HepG2 (cell line): Measurements from ENCODE around the gene SLC5A5. TPM values are rescaled to one million over a fixed set of nuclear protein-coding genes. Genes with fewer than 3 reads are reported as not detected.
A peak's percentile ranks its signal among the peaks of the same experiment; 100 is the strongest.

Experiments
- AHR ChIP-seq: IDR thresholded peaks from 2 replicates; pipeline ENCODE4 v1.6.1; 2018; ENCODE audit warnings: missing genetic modification reagents, missing compliant biosample characterization
- DDIT3 ChIP-seq: sonication (generic); formaldehyde crosslinking; IDR thresholded peaks from 2 replicates; pipeline ENCODE4 v1.4.0; 2020; ENCODE audit warnings: mild to moderate bottlenecking, missing genetic modification reagents
- EP300 ChIP-seq, 3 experiments: sonication (generic) in 1 of 3; formaldehyde crosslinking in 1 of 3; IDR thresholded peaks; 2 replicates each; pipeline versions ENCODE4 v1.5.1 to v1.6.1; 2011 to 2020; ENCODE audit warnings: low read depth in 2 of 3, low read length in 2 of 3, borderline replicate concordance in 1 of 3, improper control_type of control experiment in 1 of 3, mild to moderate bottlenecking in 1 of 3, missing genetic modification reagents in 1 of 3, moderate library complexity in 1 of 3
- GATAD1 ChIP-seq: IDR thresholded peaks from 2 replicates; pipeline ENCODE4 v1.6.1; 2016; ENCODE audit warnings: missing genetic modification reagents, missing compliant biosample characterization
- KMT2B ChIP-seq: IDR thresholded peaks from 2 replicates; pipeline ENCODE4 v1.6.1; 2016; ENCODE audit warnings: missing genetic modification reagents, missing compliant biosample characterization
- MED13 ChIP-seq: sonication (generic); formaldehyde crosslinking; IDR thresholded peaks from 2 replicates; pipeline ENCODE4 v1.5.0; 2020; ENCODE audit warnings: missing genetic modification reagents
- MEF2D ChIP-seq: sonication (generic); formaldehyde crosslinking; IDR thresholded peaks from 2 replicates; pipeline ENCODE4 v1.5.1; 2020; ENCODE audit warnings: mild to moderate bottlenecking, missing genetic modification reagents
- MEIS1 ChIP-seq: sonication (generic); formaldehyde crosslinking; IDR thresholded peaks from 2 replicates; pipeline ENCODE4 v1.9.0; 2021; ENCODE audit warnings: mild to moderate bottlenecking, missing genetic modification reagents, moderate library complexity, borderline replicate concordance
- MXI1 ChIP-seq: IDR thresholded peaks from 3 replicates; pipeline ENCODE4 v1.6.1; 2012; ENCODE audit warnings: low read depth, low read length, inconsistent platforms, borderline replicate concordance
- PHF8 ChIP-seq: sonication (generic); formaldehyde crosslinking; IDR thresholded peaks from 2 replicates; pipeline ENCODE4 v1.5.0; 2020; ENCODE audit warnings: missing genetic modification reagents
- POLR2A ChIP-seq, 2 experiments: IDR thresholded peaks; 2 replicates each; pipeline ENCODE4 v1.6.1; 2011; ENCODE audit warnings: low read depth in 2 of 2, low read length in 2 of 2, mild to moderate bottlenecking in 1 of 2, moderate library complexity in 1 of 2; ENCODE audit not compliant: insufficient read depth in 1 of 2
- SSRP1 ChIP-seq: IDR thresholded peaks from 2 replicates; pipeline ENCODE4 v1.6.1; 2016; ENCODE audit warnings: control low read depth
- ZFP1 ChIP-seq: IDR thresholded peaks from 2 replicates; pipeline ENCODE4 v1.6.1; 2016
- ZNF234 ChIP-seq: sonication (generic); formaldehyde crosslinking; conservative IDR thresholded peaks from 2 replicates; pipeline ENCODE4 v1.5.1; 2020; ENCODE audit warnings: mild to moderate bottlenecking, missing genetic modification reagents
- ZNF256 ChIP-seq: sonication (generic); formaldehyde crosslinking; conservative IDR thresholded peaks from 2 replicates; pipeline ENCODE4 v1.4.0; 2020; ENCODE audit warnings: missing genetic modification reagents
- ZNF414 ChIP-seq: sonication (generic); formaldehyde crosslinking; IDR thresholded peaks from 2 replicates; pipeline ENCODE4 v1.5.0; 2020; ENCODE audit warnings: missing genetic modification reagents
- ZNF629 ChIP-seq: sonication (generic); formaldehyde crosslinking; conservative IDR thresholded peaks from 2 replicates; pipeline ENCODE4 v1.5.0; 2020; ENCODE audit warnings: missing genetic modification reagents
- polyA plus RNA-seq, 8 experiments: library from polyadenylated mRNA; depleted of rRNA in 3 of 8; stranded (reverse) in 7 of 8; unstranded in 1 of 8; fragments of >200 nt; fragmentation: Illumina TruSeq in 4 of 8; extraction: Trizol in 4 of 8; gene quantifications; 2 replicates each; pipeline versions ENCODE4 v1.2.1 to v1.2.3, GENCODE V29; 2011 to 2016; ENCODE audit warnings: low read depth in 4 of 8, missing spikeins in 1 of 8, mixed read lengths in 1 of 8; ENCODE audit not compliant: insufficient read depth in 1 of 8
- total RNA-seq, 5 experiments: library from RNA; depleted of rRNA; stranded (reverse); fragments of >200 nt; fragmentation: Illumina TruSeq; extraction: Trizol; gene quantifications; 2 replicates each; pipeline ENCODE4 v1.2.3, GENCODE V29; 2016; ENCODE audit warnings: low read depth in 1 of 5
- TF ChIP-seq, protein P1 (sequence below): sonication (generic); formaldehyde crosslinking; IDR thresholded peaks from 2 replicates; pipeline ENCODE4 v1.4.0; 2020; ENCODE audit warnings: mild to moderate bottlenecking, missing genetic modification reagents
- TF ChIP-seq, protein P2 (sequence below): sonication (generic); formaldehyde crosslinking; IDR thresholded peaks from 2 replicates; pipeline ENCODE4 v1.4.0; 2020; ENCODE audit warnings: missing genetic modification reagents

The SLC5A5 gene
- total and polyA plus RNA-seq, 2 of the 13 experiments (the other 11 are each of a cell fraction or from before 2014, with no cell fraction given) = not detected

DNA sequence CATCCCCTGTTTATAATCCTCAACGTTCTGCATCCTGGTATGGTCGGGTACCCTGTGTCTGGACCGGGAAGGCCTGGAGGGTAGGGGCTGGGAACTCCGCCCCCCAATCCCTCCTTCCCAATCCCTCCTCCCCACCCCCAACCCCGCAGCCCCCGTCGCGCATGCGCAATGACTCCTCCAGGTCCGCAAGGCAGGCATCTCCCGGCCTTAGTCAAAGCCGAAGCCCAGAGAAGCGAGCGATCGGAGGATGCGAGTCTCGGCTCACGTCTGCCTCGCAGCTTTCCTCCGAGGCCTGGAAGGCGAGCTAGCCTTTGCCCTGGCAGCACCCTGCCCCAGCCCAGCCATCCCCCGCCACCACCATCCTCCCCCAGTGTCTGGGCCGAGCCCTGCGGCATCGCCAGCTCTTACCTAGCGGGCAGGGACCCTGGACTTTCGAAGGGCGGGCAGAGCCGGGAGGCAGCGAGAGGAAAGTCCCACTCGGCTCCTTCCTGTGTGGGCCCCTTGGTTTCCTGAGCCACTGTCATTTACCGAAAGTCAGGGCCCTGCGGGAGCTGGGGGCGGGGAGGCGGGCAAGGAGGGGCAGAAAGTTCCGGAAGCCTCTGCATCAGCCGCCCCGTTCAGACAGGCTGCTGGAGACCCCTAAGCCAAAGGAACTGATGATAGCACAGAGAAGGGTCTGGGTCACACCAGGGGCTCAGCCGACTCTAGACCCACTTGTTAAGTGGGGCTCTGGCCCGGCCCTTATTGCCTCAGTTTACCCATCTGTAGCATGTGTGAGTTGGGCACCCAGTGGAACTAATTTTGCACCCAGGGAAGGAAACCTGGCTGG lies 24.0 kb upstream of the SLC5A5 start, which contains the start of gene JAK3 (continued):
- TF ChIP-seq GATAD1 (CRISPR knock-in tag) (peak; percentile 54; the same call in 1 of the 2 replicates), AHR (CRISPR knock-in tag) (no peak), PHF8 (CRISPR knock-in tag) (peak; percentile 66), EP300 (IDR thresholded peaks at IDR 0.05; ENCODE audit: low read depth in 2 of 2, low read length in 2 of 2) (0 out of 4 replicates have a peak, but pooled peaks of 1 of the 2 experiments have one; percentile 48), EP300 (CRISPR knock-in tag; IDR thresholded peaks at IDR 0.05; ENCODE audit: borderline replicate concordance) (peak; percentile 65; the same call in 1 of the 2 replicates), MXI1 (0 out of 3 replicates have a peak, but pooled peaks have one; percentile 23), ZNF234 (no peak), POLR2A (IDR thresholded peaks at IDR 0.05; ENCODE audit: insufficient read depth in 1 of 2, low read depth in 2 of 2, low read length in 2 of 2) (peak; percentile 22 to 79; a peak in 3 of 4 replicates), ZFP1 (CRISPR knock-in tag) (no peak), ZNF414 (CRISPR knock-in tag) (no peak), ZNF256 (CRISPR knock-in tag) (no peak), MEIS1 (CRISPR knock-in tag) (no peak), MEF2D (CRISPR knock-in tag) (no peak), KMT2B (CRISPR knock-in tag) (0 out of 2 replicates have a peak, but pooled peaks have one; percentile 20), SSRP1 (CRISPR knock-in tag) (no peak), ZNF629 (CRISPR knock-in tag) (peak; percentile 90), DDIT3 (CRISPR knock-in tag) (no peak), MED13 (CRISPR knock-in tag) (0 out of 2 replicates have a peak, but pooled peaks have one; percentile 36)
- TF ChIP-seq, protein P1, sequence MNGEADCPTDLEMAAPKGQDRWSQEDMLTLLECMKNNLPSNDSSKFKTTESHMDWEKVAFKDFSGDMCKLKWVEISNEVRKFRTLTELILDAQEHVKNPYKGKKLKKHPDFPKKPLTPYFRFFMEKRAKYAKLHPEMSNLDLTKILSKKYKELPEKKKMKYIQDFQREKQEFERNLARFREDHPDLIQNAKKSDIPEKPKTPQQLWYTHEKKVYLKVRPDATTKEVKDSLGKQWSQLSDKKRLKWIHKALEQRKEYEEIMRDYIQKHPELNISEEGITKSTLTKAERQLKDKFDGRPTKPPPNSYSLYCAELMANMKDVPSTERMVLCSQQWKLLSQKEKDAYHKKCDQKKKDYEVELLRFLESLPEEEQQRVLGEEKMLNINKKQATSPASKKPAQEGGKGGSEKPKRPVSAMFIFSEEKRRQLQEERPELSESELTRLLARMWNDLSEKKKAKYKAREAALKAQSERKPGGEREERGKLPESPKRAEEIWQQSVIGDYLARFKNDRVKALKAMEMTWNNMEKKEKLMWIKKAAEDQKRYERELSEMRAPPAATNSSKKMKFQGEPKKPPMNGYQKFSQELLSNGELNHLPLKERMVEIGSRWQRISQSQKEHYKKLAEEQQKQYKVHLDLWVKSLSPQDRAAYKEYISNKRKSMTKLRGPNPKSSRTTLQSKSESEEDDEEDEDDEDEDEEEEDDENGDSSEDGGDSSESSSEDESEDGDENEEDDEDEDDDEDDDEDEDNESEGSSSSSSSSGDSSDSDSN = peak; percentile 79
- TF ChIP-seq, protein P2, sequence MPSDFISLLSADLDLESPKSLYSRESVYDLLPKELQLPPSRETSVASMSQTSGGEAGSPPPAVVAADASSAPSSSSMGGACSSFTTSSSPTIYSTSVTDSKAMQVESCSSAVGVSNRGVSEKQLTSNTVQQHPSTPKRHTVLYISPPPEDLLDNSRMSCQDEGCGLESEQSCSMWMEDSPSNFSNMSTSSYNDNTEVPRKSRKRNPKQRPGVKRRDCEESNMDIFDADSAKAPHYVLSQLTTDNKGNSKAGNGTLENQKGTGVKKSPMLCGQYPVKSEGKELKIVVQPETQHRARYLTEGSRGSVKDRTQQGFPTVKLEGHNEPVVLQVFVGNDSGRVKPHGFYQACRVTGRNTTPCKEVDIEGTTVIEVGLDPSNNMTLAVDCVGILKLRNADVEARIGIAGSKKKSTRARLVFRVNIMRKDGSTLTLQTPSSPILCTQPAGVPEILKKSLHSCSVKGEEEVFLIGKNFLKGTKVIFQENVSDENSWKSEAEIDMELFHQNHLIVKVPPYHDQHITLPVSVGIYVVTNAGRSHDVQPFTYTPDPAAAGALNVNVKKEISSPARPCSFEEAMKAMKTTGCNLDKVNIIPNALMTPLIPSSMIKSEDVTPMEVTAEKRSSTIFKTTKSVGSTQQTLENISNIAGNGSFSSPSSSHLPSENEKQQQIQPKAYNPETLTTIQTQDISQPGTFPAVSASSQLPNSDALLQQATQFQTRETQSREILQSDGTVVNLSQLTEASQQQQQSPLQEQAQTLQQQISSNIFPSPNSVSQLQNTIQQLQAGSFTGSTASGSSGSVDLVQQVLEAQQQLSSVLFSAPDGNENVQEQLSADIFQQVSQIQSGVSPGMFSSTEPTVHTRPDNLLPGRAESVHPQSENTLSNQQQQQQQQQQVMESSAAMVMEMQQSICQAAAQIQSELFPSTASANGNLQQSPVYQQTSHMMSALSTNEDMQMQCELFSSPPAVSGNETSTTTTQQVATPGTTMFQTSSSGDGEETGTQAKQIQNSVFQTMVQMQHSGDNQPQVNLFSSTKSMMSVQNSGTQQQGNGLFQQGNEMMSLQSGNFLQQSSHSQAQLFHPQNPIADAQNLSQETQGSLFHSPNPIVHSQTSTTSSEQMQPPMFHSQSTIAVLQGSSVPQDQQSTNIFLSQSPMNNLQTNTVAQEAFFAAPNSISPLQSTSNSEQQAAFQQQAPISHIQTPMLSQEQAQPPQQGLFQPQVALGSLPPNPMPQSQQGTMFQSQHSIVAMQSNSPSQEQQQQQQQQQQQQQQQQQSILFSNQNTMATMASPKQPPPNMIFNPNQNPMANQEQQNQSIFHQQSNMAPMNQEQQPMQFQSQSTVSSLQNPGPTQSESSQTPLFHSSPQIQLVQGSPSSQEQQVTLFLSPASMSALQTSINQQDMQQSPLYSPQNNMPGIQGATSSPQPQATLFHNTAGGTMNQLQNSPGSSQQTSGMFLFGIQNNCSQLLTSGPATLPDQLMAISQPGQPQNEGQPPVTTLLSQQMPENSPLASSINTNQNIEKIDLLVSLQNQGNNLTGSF (CRISPR knock-in tag) = no peak
